ENCODE measurements around the gene NFYA. TPM values are rescaled to one million over a fixed set of nuclear protein-coding genes. Genes with fewer than 3 reads are reported as not detected.

Gene NFYA
- total RNA-seq, 1 donor from 2014 or later, result 47.8 TPM

GRCh38 chr6:41028561-41029412 is 44.0 kb upstream of the NFYA start:
- peaks cover 11% of the 10 kb centered on the region for H3K27me3 Mint-ChIP-seq (ENCODE audit: unreplicated experiment)
- no peak for DNase-seq
- peak overlapping the region; percentile 67 for H3K4me3 Mint-ChIP-seq (ENCODE audit: unreplicated experiment)
- peaks cover 5% of the 10 kb centered on the region for H3K36me3 Mint-ChIP-seq (ENCODE audit: unreplicated experiment)
- peaks cover 3% of the 10 kb centered on the region for H3K9me3 Mint-ChIP-seq (ENCODE audit: unreplicated experiment)
- TF ChIP-seq, protein P1, sequence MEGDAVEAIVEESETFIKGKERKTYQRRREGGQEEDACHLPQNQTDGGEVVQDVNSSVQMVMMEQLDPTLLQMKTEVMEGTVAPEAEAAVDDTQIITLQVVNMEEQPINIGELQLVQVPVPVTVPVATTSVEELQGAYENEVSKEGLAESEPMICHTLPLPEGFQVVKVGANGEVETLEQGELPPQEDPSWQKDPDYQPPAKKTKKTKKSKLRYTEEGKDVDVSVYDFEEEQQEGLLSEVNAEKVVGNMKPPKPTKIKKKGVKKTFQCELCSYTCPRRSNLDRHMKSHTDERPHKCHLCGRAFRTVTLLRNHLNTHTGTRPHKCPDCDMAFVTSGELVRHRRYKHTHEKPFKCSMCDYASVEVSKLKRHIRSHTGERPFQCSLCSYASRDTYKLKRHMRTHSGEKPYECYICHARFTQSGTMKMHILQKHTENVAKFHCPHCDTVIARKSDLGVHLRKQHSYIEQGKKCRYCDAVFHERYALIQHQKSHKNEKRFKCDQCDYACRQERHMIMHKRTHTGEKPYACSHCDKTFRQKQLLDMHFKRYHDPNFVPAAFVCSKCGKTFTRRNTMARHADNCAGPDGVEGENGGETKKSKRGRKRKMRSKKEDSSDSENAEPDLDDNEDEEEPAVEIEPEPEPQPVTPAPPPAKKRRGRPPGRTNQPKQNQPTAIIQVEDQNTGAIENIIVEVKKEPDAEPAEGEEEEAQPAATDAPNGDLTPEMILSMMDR (IDR thresholded peaks at IDR 0.05; ENCODE audit: partially characterized antibody, unreplicated experiment), result no peak
- H3K4me1 Mint-ChIP-seq (ENCODE audit: low read depth, unreplicated experiment), result peaks cover 5% of the 10 kb centered on the region
- H3K27ac Mint-ChIP-seq (ENCODE audit: unreplicated experiment), result no peak overlapping the region

DNA sequence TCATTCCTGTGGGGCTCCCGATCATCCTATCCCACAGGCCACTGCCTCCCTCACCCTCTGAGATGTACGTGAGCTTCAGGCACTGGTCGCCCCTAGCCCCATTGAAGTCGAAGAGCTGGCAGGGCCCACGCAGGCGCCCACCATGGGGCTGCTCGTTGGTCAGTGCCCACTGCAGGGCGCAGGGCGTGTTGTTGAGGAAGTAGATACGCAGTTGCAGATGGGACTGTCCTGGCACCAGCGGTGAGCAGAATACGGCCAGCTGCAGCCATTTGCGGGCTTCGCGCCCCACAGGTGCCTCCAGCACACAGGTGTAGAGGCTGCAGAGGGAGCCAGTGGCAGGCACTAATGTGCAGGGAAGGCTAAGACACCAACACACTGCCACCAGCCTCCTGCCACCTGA is 39.9 kb upstream of the NFYA start:
- H3K4me3 Mint-ChIP-seq (ENCODE audit: unreplicated experiment), result no peak overlapping the region
- no peak overlapping the region for H3K27ac Mint-ChIP-seq (ENCODE audit: unreplicated experiment)
- H3K9me3 Mint-ChIP-seq (ENCODE audit: unreplicated experiment), result peaks cover 3% of the 10 kb centered on the region

GRCh38 chr6:41033776-41034175 is 39.0 kb upstream of the NFYA start:
- Mint-ChIP-seq H3K27ac (ENCODE audit: unreplicated experiment) (no peak overlapping the region), H3K4me3 (ENCODE audit: unreplicated experiment) (no peak overlapping the region), H3K36me3 (ENCODE audit: unreplicated experiment) (peaks cover 5% of the 10 kb centered on the region), H3K9me3 (ENCODE audit: unreplicated experiment) (peaks cover 3% of the 10 kb centered on the region), H3K4me1 (ENCODE audit: low read depth, unreplicated experiment) (no peaks in the 10 kb centered on the region), H3K27me3 (ENCODE audit: unreplicated experiment) (peaks cover 9% of the 10 kb centered on the region)
- DNase-seq, result no peak
- TF ChIP-seq, protein P1 (IDR thresholded peaks at IDR 0.05; ENCODE audit: partially characterized antibody, unreplicated experiment), result no peak

More for the DNA sequence above, 39.9 kb upstream of the NFYA start:
- H3K4me1 Mint-ChIP-seq (ENCODE audit: low read depth, unreplicated experiment), result no peaks in the 10 kb centered on the region
- TF ChIP-seq, protein P1 (IDR thresholded peaks at IDR 0.05; ENCODE audit: partially characterized antibody, unreplicated experiment), result no peak
- H3K36me3 Mint-ChIP-seq (ENCODE audit: unreplicated experiment), result peaks cover 5% of the 10 kb centered on the region
- peaks cover 9% of the 10 kb centered on the region for H3K27me3 Mint-ChIP-seq (ENCODE audit: unreplicated experiment)
- DNase-seq, result no peak

DNA sequence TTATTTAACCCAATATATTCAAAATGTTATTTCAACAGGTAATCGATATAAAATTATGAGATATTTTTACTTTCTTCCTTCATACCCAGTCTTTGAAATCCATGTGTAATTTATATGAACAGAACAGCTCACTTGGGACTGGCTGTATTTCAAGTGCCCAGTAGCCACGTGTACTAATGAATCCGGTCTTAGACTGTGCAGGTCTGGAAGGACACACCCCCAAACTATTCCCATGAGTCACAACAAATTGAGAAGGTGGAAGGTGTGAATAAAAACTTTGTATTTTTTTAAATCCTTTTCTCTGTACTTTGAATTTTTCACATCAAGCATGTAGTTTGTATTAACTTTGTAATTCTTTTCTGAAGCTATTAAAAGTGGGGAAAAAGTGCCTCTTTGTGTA is 36.6 kb upstream of the NFYA start:
- Mint-ChIP-seq H3K27ac (ENCODE audit: unreplicated experiment) (no peak overlapping the region), H3K4me3 (ENCODE audit: unreplicated experiment) (no peak overlapping the region), H3K4me1 (ENCODE audit: low read depth, unreplicated experiment) (no peaks in the 10 kb centered on the region), H3K9me3 (ENCODE audit: unreplicated experiment) (peaks cover under 1% of the 10 kb centered on the region), H3K36me3 (ENCODE audit: unreplicated experiment) (peaks cover 2% of the 10 kb centered on the region), H3K27me3 (ENCODE audit: unreplicated experiment) (peaks cover 2% of the 10 kb centered on the region)
- TF ChIP-seq, protein P1 (IDR thresholded peaks at IDR 0.05; ENCODE audit: partially characterized antibody, unreplicated experiment), result no peak
- no peak for DNase-seq

GRCh38 chr6:41036601-41037000 is 36.2 kb upstream of the NFYA start:
- H3K27ac Mint-ChIP-seq (ENCODE audit: unreplicated experiment), result no peak overlapping the region
- peaks cover 2% of the 10 kb centered on the region for H3K27me3 Mint-ChIP-seq (ENCODE audit: unreplicated experiment)
- DNase-seq, result no peak
- no peak overlapping the region for H3K4me3 Mint-ChIP-seq (ENCODE audit: unreplicated experiment)
- H3K9me3 Mint-ChIP-seq (ENCODE audit: unreplicated experiment), result no peaks in the 10 kb centered on the region
- H3K4me1 Mint-ChIP-seq (ENCODE audit: low read depth, unreplicated experiment), result no peaks in the 10 kb centered on the region
- H3K36me3 Mint-ChIP-seq (ENCODE audit: unreplicated experiment), result no peaks in the 10 kb centered on the region
- TF ChIP-seq, protein P1 (IDR thresholded peaks at IDR 0.05; ENCODE audit: partially characterized antibody, unreplicated experiment), result no peak

All from glutamatergic neuron (in vitro differentiated cells).